HG03066 (cell line): ENCODE data around the gene PLD2.

Experiments
- ATAC-seq: cut with Tn5 transposase; IDR thresholded peaks from one replicate; pipeline ENCODE4 v1.9.1; 2021; ENCODE audit warnings: low read depth; ENCODE audit not compliant: unreplicated experiment

Gene PLD2

DNA sequence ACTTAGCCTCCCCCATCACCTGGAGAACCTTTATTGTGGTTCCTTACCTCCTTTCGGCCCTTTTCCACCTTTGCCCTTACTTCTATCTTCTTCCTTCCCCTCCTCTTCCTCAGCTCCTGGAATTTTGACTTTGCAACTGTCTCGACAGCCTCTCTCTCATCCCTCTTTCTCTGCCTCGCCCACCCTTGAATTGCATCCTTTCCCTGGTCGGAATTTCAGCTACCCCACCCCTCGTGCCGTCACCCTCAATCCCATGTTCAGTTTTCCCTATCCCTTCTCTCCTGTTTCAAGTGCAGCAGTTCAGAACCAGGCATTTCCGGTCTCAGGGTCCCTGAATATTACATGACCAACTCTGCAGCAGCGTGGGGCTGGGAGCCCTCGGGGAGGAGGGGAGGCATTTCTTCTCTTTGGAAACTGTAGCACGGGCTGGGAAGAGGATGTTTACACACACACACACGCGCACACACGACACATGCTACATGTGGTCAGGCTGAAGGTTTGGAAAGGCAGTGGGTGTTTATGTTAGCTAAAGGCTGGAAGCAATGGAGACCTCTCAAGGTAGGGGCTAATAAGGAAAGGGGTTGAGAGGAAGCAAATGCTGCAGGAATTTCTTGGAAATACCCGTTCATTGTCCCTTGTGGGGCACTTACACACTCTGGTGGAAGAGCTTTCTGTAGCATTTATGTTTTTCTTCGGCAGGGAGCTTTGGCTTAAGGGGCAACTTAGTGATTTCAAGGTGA, 27.2 kb downstream of the PLD2 start:
- no peak for ATAC-seq

DNA sequence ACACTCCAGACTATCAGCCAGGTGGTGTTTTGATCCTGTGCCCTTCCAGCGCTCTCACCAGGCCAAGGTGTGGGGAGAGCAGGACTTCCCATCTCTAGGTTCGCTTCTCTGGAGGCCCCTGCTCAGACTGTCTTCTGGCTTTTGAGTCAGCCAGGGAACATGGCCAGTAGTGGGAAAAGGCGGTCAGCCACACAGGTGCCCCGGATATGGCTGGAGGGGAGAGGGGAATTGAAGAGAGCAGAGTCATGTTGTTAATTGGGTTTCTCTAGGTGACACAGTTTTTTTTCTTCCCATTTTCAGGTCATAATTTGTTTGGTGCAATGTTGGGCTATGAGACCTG, 27.7 kb downstream of the PLD2 start:
- no peak for ATAC-seq

DNA sequence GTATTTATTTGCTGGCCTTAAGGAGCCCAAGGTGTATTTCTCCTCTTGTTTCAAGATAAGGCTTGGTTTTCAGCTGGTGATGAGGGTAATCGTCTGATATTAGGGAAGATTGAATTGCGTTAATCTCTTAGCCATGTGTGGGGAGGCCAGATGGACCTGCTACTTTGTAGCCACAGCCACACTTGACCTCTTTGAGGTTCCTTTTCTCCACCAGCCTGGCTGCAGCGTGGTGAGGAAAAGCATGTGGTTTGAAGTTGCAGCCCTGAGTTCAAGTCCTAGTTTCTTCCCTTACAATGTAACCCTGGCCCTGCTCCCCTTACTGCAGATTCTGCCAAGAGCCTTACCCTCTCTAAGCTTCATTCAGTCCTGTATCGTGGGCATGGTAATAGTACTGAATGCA, 29.3 kb downstream of the PLD2 start:
- ATAC-seq, result no peak

DNA sequence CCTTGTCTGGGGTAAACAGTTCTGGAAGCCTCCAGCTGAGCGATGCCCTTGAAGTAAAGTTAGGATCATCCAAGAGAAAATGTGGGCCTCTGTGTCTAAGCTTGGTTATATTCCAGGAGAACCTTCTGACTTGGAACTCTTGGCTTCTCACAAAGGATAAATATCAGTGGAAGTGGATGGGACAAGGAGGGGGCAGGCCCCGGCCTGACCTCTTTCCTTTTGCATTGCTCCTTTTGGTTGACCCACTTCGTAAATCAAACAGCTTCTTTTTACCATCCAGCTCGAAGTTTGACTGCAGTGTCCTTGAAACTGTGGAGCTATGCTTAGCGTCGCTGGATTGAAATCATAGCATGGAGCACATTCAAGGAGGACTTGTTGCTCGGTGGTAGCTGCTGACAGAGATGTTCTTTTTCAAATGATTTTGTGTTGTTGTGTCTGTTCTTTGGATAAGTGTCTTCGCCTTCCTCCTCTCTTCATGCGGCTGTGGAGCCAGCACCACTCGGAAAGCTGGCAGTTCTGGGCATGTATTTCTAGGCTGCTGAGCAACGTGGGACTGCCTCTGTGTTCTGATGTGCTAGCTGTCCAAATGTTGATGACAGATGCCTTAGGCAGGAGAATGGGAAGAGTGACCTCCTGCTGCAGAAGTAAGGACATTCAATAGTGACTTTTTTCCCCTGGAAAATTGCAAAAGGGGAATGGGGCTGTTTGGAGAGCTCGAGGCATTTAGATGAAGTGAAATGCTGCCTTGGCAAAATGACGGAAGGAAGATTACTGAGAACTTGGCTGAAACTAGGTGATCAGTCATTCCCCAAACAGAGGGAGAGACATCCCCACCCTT, 30.7 kb downstream of the PLD2 start:
- no peak for ATAC-seq

DNA sequence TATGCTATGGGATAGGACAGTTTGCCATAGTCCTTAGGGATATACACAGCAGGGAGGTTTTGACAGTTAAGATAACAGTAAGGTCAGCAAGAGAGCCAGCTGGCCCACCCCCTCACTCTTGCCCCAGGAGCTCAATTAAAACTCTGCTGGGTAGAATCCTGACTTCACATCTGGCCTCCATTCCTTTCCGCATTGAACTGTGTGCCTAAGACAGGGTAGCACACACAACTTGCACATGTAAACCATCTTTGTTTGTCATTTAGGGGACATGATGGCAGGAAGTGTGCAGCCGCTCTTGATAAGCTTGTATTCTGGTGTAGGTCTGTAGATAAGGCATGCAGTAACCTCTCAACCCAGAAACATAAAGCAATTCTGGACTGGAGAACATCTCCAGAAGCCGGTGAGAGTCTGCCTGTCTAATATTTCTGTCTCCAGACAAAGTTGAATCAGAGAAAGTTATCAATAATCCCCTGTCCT, 31.4 kb downstream of the PLD2 start:
- no peak for ATAC-seq

DNA sequence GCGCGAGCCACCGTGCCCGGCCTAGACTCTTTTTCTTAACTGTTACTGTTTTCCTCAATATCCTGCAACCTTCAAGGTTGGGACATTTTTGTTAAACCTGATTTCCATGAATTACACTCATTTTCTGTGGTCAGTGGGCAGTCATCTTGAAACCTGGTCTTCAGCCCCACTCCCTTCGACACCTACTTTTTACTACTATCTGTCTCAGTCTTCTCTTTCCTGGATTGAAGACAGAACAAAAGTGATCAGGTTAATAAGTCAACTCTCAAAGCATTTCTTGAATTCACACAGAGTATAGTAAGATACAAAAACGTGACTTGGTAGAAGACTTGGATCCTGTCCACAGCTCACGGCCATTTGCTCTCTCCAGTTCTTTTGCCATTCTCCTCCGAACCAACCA, 32.3 kb downstream of the PLD2 start:
- ATAC-seq, result no peak

DNA sequence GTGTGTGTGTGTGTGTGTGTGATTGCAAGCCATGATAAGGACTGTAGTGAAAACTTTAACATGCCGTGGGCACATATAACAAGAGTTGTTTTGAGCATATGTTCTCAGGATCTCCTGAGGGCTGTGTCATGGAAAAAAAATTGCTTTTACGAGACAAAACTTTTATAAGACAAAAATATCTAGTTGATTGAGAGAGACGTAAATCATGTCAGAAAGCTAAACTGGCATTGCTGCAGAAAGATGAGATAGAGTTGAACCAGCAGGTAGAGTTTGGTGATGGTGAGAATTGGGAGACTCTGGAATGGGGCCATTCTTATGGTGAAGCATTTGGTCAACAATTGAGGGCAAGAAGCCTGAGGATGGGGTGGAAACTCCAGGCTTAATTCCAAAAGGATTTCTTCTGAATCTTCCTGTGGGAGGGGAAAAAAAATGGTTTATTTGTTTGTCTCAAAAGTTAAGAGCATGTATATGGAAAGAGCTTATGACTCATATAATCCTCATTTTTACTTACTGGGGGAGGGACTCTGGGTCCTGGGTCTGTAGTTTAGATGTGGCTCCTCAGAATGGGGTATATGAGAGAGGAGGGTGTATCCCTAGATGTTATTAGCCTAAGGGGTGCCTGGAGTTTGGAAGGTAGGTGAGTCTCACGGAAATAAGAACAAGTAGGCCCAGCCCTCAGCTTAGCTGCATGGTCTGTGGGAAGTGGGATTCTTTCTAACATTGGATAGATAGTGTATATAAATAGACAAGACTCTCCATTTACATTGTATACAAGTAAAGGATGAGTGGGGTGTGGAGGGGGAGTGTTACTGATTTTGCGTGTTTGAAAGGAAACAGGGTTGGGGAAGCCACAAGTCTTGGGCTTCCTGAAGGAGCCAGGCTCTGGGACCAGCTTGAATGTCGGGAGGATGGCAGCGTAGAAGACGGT, 33.3 kb downstream of the PLD2 start:
- no peak for ATAC-seq

DNA sequence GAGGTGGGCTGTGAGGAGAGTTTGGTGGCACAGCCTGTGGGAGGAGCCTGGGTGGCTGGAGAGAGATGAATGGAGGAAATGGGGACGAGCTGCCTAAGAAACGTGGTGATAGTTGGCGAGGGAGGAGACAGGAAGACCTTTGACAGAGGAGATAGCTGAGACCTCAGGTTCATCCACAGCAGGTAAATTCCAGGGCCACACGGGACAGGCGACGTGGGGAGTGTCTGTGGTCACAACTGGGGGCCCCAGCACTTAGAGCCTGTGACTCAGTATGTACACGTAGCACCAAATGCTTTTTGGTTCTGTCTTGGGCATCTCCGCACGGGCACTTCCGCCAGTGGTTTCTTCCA, 33.9 kb downstream of the PLD2 start:
- no peak for ATAC-seq

DNA sequence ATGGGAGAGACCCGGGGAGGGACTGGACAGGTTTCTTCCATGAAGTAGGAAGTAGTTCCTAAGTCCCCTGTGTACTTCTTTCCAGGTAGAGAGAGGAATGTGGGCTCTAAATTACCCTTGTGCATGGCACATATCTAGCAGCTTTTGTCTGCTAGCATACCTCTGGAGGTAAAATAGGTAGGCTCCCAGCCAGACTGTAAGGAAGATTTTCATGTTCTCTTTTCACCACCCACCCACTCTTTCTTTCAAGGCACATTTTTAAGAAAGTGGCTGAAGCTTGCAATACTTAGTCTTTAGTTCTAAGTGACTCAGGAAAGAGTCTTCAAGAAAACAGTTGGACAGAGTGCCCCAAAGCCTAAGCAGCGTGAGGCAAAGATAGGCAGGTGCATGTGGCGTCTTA, 35.4 kb downstream of the PLD2 start:
- no peak for ATAC-seq

DNA sequence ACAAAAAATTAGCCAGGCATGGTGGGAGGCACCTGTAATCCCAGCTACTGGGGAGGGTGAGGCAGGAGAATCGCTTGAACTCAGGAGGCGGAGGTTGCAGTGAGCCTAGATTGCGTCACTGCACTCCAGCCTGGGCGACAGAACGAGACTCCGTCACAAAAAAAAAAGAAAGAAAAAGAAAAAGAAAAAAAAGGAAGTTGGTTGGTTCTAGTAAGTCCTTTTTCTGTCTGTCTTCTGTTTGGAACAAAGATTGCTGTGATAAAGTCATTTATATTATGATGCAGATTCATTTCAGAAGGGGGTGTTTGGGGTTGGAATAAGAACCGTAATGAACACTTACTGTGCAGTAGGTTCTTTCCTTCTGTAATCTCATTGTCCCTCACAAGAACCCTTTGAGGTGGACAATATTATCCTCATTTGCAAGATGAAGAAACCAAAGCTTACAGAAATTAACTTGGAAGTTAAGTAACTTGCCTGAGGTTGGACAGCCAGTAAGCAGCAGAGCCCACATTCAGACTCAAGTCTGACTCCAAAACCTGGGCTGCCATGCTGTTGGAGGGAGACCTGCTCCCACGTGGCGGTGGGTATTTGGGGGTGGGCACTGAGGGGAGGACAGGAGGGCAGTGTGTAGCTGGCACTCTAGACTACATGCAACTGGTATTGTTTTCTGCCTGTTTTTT, 36.5 kb downstream of the PLD2 start:
- no peak for ATAC-seq

DNA sequence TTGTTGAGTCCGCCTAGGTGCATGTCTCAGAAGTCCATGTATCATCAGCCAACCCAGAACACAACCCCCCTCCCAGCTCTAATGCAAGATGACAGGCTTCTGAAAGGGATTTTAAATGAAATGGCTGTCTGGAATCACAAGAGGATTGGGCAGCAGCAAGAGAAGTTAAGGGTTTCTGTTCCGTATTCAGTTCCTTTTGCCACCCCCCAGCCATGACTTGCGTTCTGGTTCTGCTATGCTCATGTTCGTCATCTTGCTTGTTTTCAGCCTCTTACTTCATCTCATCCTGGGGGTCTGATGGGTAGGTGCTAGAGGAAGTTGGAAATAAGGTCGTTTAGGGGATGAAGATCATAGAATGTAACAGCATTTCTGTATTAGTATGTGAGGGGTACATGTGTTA, 38.2 kb downstream of the PLD2 start:
- ATAC-seq, result no peak

DNA sequence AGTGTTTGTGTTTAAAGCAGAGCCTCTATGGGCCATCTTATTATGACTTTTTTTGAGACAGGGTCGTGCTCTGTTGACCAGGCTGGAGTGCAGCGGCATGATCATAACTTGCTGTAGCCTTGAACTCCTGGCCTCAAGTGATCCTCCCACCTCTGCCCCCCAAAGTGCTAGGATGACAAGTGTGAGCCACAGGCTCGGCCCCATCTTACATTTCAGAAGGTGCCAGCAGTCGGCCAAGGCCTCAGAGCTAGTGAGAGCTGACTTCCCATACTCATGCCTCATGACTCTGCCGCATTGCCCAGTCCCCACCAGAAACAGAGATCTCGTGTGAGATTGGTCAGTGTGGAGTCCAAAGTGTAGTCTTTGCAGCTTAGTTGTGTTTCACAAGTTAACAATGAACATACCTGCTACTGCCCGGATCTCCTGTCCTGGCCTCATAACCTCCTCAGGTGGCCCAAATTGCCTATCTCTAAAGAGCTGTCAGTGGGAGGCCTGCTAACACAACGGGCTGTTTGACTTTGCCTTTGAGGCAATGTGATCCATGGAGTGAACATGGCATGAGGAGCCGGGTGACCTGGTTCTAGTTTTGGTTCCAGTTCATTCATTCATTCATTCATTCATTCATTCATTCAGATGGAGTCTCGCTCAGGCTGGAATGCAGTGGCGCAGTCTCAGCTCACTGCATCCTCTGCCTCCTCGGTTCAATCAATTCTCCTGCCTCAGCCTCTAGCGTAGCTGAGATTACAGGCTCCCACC, 39.9 kb downstream of the PLD2 start:
- no peak for ATAC-seq

DNA sequence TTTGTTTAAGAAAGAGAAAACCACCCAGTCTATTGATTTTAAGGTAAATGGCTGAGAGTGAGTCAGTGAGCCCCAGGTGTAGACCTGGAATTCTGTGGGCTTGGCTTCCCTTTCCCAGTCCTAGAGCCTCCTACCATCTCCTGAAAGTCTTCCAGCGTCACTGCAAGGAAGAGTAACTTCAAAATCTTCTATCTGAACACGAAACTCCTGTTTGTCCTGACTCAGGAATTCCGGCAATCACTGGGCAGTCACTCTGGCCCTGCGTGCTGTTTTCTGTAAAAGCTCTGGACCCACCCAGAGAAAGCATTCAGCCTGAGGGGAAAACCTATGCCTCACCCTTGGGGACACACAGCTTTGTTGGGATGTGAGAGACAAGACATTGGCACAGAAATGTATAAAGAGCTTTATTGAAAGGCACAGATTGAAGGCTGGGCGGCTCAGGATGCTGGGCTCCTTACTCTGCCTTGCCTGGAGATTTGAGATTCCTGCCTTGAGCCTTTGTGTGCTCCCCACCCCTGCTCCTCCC, 42.1 kb downstream of the PLD2 start:
- ATAC-seq, result no peak

DNA sequence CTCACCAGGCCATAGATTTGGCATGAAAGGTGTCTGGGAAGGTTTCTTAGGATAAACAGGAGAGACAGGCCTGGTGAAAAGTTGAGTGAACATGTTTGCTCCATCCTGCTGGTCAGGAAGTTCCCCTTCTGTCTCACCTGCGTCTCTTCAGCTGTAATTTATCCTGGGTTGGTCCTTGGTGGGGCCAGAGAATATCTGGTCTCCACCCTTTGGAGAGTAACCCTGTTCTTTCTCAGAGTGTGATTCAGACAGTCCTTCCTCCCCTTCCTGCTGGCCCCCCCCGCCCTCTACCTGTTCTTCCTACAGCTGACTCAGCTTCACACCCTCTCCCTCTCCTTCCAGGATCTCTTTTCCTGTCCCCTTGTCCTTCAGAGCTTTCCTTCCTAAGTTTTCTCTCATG, 43.3 kb downstream of the PLD2 start:
- ATAC-seq, result no peak

DNA sequence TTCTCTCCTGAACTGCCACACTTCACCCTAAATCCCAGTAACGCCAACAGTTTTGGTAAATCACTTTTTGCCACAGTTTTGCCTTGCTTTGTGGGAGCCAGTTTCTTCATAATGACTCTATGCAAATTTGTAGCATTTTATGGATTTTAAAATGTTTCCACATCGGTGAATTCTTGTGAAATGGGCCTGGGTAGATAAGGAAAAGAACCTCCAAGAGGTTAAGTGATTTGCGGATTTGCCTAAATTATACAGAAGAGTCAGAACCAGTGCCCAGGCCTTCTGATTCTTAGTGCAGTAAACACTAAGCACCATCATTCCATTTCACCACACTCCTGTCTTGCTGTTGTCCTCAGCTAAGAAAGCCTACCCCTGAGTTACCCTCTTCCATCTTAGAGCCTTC, 44.1 kb downstream of the PLD2 start:
- no peak for ATAC-seq

DNA sequence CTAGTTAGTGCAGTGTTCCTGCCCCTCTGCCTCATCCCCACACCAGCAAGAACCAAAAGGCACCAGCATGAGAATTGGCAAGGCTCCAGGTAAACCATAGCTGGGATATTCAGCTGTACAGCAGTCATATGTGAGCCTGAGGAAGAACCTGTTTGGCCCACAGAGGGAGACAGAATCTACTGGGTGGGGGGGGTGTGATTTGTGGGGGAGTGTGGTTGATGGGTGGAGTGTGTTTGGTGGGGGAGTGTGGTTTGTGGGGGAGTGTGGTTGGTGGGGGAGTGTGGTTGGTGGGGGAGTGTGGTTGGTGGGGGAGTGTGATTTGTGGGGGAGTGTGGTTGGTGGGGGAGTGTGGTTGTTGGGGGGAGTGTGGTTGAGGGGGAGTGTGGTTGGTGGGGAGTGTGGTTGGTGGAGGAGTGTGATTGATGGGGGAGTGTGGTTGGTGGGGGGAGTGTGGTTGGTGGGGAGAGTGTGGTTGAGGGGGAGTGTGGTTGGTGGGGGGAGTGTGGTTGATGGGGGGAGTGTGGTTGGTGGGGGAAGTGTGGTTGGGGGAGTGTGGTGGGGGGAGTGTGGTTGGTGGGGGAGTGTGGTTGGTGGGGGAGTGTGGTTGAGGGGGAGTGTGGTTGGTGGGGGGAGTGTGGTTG, 45.7 kb downstream of the PLD2 start:
- no peak for ATAC-seq

DNA sequence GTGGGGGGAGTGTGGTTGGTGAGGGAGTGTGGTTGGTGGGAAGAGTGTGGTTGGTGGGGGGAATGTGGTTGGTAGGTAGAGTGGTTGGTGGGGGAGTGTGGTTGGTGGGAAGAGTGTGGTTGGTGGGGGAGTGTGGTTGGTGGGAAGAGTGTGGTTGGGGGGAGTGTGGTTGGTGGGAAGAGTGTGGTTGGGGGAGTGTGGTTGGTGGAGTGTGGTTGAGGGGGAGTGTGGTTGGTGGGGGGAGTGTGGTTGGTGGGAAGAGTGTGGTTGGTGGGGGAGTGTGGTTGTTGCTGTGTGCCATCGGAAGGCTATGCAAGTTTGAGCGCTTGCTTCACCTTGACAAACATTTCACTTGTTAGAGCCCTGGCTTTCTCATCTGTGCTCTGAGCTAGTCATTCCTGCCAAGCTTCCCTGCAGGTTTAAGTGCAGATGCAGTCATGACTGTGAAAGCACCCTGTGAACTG, 46.3 kb downstream of the PLD2 start:
- no peak for ATAC-seq

DNA sequence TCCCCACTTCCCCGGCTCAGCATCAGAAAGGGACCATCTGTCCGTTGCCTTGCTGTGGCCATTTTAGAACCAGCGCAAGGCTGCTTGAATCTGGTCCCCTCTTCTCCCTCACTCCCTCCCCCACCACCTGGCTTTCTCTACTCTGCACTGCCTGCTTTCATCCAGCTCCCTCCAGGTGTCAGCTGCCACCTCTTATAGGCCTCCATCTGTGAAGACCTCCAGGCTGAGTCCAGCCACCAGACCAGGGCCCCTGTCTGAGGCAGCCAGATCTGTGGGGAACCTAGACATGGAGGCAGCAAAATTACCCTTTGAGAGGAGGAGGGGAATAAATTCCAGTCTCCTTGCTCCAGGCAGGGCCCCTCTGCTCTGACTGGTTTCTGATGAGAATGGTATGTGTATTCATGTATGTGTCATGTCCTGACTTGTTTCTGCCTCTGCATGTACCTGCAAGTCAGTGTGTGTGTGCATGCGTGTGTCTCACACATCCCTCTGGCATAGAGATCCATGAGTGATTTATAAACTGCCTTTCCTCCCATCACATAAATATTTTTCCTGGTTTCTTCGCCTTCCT, 47.2 kb downstream of the PLD2 start:
- ATAC-seq, result no peak
